DND-41 (cell line): Measurements from ENCODE around the gene CFAP77.

Experiments
- ATAC-seq: fragments of 200-7000 bp; cut with Tn5 transposase; 3 replicates; pipeline ENCODE4 v1.9.1; 2021; ENCODE audit warnings: low read depth; ENCODE audit not compliant: insufficient read depth
- DNase-seq: peaks from one replicate; pipeline ENCODE4 v3.0.0-alpha.2; 2020
- H2AFZ ChIP-seq: 2 replicates; pipeline ENCODE4 v1.6.0; 2012; ENCODE audit warnings: low read depth, low read length
- H3K27ac ChIP-seq: 2 replicates; pipeline ENCODE4 v1.5.1; 2012; ENCODE audit warnings: low read length, inconsistent platforms
- H3K27me3 ChIP-seq: fragments of 200-600 bp; sonication (generic); 2 replicates; pipeline ENCODE4 v1.6.0; 2012; ENCODE audit warnings: low read length, mild to moderate bottlenecking, inconsistent platforms; ENCODE audit not compliant: insufficient read depth, poor library complexity
- H3K36me3 ChIP-seq: 2 replicates; pipeline ENCODE4 v1.5.1; 2012; ENCODE audit warnings: low read length, inconsistent platforms; ENCODE audit not compliant: insufficient read depth
- H3K4me1 ChIP-seq: 2 replicates; pipeline ENCODE4 v1.5.1; 2012; ENCODE audit warnings: mild to moderate bottlenecking, low read length; ENCODE audit not compliant: insufficient read depth
- H3K4me2 ChIP-seq: 2 replicates; pipeline ENCODE4 v1.6.0; 2012; ENCODE audit warnings: mild to moderate bottlenecking, moderate library complexity, low read length, inconsistent platforms; ENCODE audit not compliant: insufficient read depth
- H3K4me3 ChIP-seq, 2 experiments: fragments of 200-600 bp in 1 of 2; shearing (Covaris generic) in 1 of 2; 2 replicates each; pipeline ENCODE4 v1.5.1; 2012 to 2016; ENCODE audit warnings: inconsistent platforms in 2 of 2, low read length in 2 of 2, mild to moderate bottlenecking in 2 of 2, low read depth in 1 of 2, moderate library complexity in 1 of 2
- H3K79me2 ChIP-seq: 2 replicates; pipeline ENCODE4 v1.6.0; 2012; ENCODE audit warnings: low read length, inconsistent platforms; ENCODE audit not compliant: insufficient read depth
- H3K9ac ChIP-seq: 2 replicates; pipeline ENCODE4 v1.6.0; 2012; ENCODE audit warnings: low read depth, mild to moderate bottlenecking, inconsistent platforms, low read length, moderate library complexity
- H3K9me3 ChIP-seq: 2 replicates; pipeline ENCODE4 v1.5.1; 2012; ENCODE audit warnings: low read length, moderate library complexity, mild to moderate bottlenecking, inconsistent platforms; ENCODE audit not compliant: insufficient read depth, severe bottlenecking
- H4K20me1 ChIP-seq: 2 replicates; pipeline ENCODE4 v1.6.0; 2012; ENCODE audit warnings: low read length; ENCODE audit not compliant: insufficient read depth
- CTCF ChIP-seq: IDR thresholded peaks from 2 replicates; pipeline ENCODE4 v1.5.1; 2012; ENCODE audit warnings: borderline replicate concordance, low read length, moderate library complexity, mild to moderate bottlenecking; ENCODE audit not compliant: poor library complexity, severe bottlenecking; ENCODE audit errors: extremely low read depth
- EZH2 ChIP-seq: IDR thresholded peaks from 3 replicates; pipeline ENCODE4 v1.6.1; 2012; ENCODE audit warnings: borderline replicate concordance, low read depth, mild to moderate bottlenecking, moderate library complexity, low read length, inconsistent platforms; ENCODE audit not compliant: severe bottlenecking

The CFAP77 gene

GRCh38 chr9:132547436-132547835 lies 137.4 kb downstream of the CFAP77 start:
- H3K27me3 ChIP-seq, result no peaks in the 10 kb centered on the region
- H4K20me1 ChIP-seq, result peaks cover 5% of the 10 kb centered on the region; the same call in 1 of the 2 replicates
- H3K4me1 ChIP-seq, result no peaks in the 10 kb centered on the region
- H3K4me3 ChIP-seq, result no peak overlapping the region
- H3K4me2 ChIP-seq, result no peak overlapping the region
- H3K79me2 ChIP-seq, result no peaks in the 10 kb centered on the region
- H3K9ac ChIP-seq, result no peak overlapping the region
- TF ChIP-seq EZH2, result no peak
- TF ChIP-seq CTCF, result no peak
- DNase-seq (no peak), ATAC-seq (no peak)
- no peak overlapping the region for H3K27ac ChIP-seq
- no peak overlapping the region for H2AFZ ChIP-seq
- no peaks in the 10 kb centered on the region for H3K9me3 ChIP-seq
- no peaks in the 10 kb centered on the region for H3K36me3 ChIP-seq

- Histone ChIP-seq H3K79me2 (no peaks in the 10 kb centered on the region), H3K4me1 (no peaks in the 10 kb centered on the region), H3K36me3 (no peaks in the 10 kb centered on the region), H3K4me2 (no peak overlapping the region), H3K27ac (no peak overlapping the region), H2AFZ (no peak overlapping the region), H3K9ac (no peak overlapping the region), H3K4me3 (no peak overlapping the region), H3K9me3 (no peaks in the 10 kb centered on the region), H3K27me3 (no peaks in the 10 kb centered on the region), H4K20me1 (peaks cover 5% of the 10 kb centered on the region; the same call in 1 of the 2 replicates)
- TF ChIP-seq CTCF (no peak), EZH2 (no peak)
- DNase-seq, result no peak
- ATAC-seq, result no peak
Observed at GRCh38 chr9:132547976-132548730, 138.1 kb downstream of the CFAP77 start.

- H3K4me2 ChIP-seq, result no peak overlapping the region
- H3K4me1 ChIP-seq, result no peaks in the 10 kb centered on the region
- H3K27ac ChIP-seq, result no peak overlapping the region
- no peak overlapping the region for H3K9ac ChIP-seq
- H3K27me3 ChIP-seq, result no peaks in the 10 kb centered on the region
- TF ChIP-seq CTCF (no peak), EZH2 (no peak)
- H3K9me3 ChIP-seq, result no peaks in the 10 kb centered on the region
- H2AFZ ChIP-seq, result no peak overlapping the region
- H4K20me1 ChIP-seq, result peaks cover 5% of the 10 kb centered on the region; the same call in 1 of the 2 replicates
- H3K36me3 ChIP-seq, result no peaks in the 10 kb centered on the region
- DNase-seq, result no peak
- no peak overlapping the region for H3K4me3 ChIP-seq
- no peaks in the 10 kb centered on the region for H3K79me2 ChIP-seq
- ATAC-seq, result no peak
Observed at GRCh38 chr9:132548751-132549640, 139.0 kb downstream of the CFAP77 start.
